Myocyte (in vitro differentiated cells): ENCODE results near the gene MEF2C. TPM values are rescaled to one million over a fixed set of nuclear protein-coding genes. Genes with fewer than 3 reads are reported as not detected.

Experiments
- DNase-seq: peaks from one replicate; pipeline ENCODE4 v3.0.0-alpha.2; 2012; ENCODE audit warnings: low read depth
- total RNA-seq: library from RNA; depleted of rRNA; stranded (reverse); fragments of >200 nt; gene quantifications from 2 replicates; pipeline ENCODE4 v1.2.3, GENCODE V29; 2014

The MEF2C gene
- total RNA-seq, 1 donor from 2014 or later = 364 TPM

- no peak for DNase-seq
Measured at GRCh38 chr5:88888848-88889188, 5.8 kb upstream of the MEF2C start.

- DNase-seq = no peak
Measured at GRCh38 chr5:88888291-88888690, 5.3 kb upstream of the MEF2C start.

- no peak for DNase-seq
Measured at GRCh38 chr5:88887342-88887741, 4.4 kb upstream of the MEF2C start.

DNA sequence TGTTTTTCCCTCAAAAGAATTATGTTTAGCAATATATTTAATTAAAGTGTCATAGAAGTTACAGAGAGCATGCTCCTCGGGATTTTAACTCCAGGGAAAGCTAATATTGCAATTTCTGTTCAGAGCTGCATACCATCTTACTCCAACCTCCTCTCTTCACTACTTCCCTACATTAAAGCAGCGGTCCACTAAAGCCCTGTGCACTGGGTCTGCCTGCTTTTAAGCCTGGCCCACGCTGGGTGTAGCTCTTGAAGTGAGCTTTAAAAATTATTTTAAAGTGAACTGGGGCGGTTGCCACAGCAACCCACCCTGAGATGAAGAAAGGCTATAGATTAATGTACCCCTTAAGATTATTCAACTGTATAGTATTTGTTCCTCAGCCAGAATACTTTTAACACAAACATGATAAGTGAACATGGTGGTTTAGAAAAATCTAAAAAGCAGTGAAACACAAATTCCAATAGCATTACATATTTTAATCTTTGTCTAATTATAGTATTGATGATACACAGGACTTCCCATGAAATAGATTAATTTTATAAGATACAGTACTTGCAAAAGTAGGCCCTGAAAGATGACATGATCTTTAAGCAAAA, 3.9 kb upstream of the MEF2C start:
- DNase-seq = no peak

GRCh38 chr5:88886252-88886651, 3.3 kb upstream of the MEF2C start:
- no peak for DNase-seq

- no peak for DNase-seq
Measured at GRCh38 chr5:88885002-88885401, 2.0 kb upstream of the MEF2C start.

GRCh38 chr5:88884608-88884877, 1.6 kb upstream of the MEF2C start:
- DNase-seq = no peak

DNA sequence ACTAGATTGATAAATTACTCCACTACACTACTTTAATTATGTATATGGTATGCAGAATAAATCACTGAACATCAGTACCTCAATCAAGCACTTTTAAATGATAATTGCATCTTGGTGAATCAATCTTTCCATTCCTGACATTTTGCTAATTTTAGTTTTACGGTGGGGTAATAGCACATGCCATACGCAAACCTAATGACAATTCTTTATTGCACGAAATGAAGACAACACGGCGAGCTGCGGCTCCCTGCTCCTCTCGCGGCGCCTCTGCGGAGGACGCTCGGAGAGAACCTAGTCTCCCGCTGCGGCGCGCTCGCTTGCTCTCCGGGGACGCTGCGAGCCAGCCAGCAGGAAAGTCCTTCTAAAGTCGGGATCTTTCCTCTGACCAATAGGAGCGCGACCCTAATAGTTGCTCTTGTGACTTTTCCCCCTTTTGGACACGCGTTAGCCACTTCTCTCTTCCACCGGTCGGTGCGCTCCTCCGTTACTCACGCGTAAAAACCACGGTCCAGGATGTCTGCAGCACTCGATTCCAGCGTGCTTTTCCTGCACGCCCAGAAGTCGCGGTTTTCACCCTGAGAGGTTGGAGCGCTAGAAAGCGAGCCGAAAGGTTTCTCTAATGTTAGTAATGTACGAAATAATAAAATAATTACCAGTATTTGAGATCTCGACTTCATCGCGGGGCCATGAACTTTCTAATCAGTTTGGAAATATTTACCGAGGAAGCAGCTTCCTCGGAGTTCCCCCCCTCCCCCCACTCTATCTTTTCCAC, 1.0 kb upstream of the MEF2C start:
- DNase-seq = peak; percentile 92

- DNase-seq = peak; percentile 38
Measured at GRCh38 chr5:88882276-88883038, 527 bp downstream of the MEF2C start.

GRCh38 chr5:88881571-88881971, 1.4 kb downstream of the MEF2C start:
- peak; percentile 38 for DNase-seq

GRCh38 chr5:88880201-88880600, 2.8 kb downstream of the MEF2C start:
- DNase-seq = no peak

GRCh38 chr5:88879724-88880123, 3.3 kb downstream of the MEF2C start:
- DNase-seq = no peak

DNA sequence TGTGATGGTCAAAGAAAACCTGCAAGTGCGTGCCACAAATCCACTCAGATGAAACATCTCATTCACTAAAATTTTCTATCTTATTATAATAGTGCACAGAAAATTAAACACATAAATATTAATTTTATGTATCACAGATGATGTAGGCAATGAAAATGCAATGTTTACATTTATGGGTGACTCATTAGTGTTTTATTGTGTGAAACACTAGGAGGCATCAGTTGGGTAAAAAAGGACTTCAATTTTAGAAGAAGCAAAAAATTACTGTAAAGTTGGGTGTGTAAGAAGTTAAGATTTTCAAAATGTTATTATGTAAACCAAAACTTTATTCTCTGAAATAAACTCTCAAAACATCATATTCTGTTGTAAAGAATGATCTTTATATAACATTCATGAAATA, 4.0 kb downstream of the MEF2C start:
- DNase-seq = no peak

DNA sequence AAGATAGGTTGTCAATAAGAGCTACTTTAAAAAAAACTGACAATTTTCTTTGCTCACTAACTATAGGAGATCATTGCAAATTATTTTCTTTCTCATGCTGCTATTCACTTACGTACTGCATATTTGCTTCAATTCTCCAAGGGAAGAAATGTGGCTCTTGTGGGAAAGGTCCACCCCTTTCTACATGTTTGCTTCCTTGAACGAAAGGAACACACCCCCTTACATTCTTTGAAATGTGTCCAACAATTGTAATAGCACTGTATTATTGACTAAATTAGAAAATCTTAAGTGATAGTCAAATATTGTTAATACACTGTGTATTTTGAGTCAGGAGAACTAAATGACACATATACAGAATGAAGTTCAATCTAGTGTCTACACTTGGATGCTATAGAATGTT, 5.2 kb downstream of the MEF2C start:
- DNase-seq = peak; percentile 25

- DNase-seq = no peak
Measured at GRCh38 chr5:88876714-88877113, 6.3 kb downstream of the MEF2C start.

DNA sequence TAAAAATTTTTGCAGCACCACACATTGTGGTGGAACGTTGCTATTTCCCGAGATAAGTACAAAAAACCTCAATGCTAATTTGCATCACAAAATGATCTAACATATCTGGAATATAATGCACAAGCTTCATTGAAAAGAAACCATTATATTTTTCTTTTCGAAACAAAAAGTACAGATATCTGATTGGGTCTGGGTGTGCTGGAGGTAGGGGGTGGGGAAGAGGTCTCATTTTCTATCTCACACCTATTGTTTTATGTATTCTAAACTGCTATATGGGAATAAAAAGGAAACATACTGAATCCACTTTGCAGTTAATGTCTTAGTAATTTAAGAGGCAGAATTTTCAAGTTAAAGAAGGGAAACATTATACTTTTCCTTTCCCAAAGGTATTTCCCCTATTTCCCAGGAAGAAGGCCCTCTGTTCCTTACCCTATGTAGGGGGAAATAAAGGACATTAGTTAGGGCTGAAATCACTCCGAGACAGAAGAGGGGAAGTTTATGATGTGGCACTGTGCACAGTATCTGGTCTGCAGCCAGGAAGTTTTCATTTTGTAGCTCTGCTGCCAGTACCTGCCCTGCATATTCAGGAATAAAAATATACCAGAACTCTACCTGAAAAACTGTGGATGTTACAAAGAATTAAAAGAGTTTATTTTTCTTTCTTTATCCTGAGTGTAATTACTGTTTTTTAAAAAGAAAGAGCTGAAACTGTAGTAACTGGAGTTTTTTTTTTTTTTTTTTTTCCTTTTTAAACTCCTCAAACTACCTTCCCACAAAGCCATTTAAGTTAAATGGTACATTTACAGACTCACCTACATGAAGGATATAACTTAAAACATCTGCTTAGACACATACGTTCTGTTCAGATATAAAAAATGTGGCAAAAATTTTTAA, 7.4 kb downstream of the MEF2C start:
- no peak for DNase-seq

DNA sequence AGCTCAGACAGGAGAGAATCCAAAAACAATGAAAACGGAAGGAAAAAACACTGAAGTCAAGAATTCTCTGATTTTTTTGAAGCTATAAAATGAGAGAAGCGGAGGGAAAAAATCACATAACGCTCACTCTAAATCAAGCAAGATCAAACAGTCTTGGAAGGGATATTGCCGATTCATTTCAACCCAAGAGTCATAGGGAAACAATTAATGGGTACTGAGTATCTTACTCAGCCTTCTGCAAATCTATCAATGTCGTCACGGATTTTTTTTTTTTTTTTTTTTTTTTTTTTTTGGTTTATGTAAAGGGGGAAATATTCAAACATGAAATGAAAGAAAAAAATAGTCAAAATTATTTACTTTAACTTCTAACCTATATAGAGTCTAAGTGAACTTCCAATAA, 9.5 kb downstream of the MEF2C start:
- DNase-seq = no peak

GRCh38 chr5:88872971-88873370, 10.0 kb downstream of the MEF2C start:
- DNase-seq = no peak

GRCh38 chr5:88870285-88870684, 12.7 kb downstream of the MEF2C start:
- DNase-seq = no peak

- DNase-seq = no peak
Measured at GRCh38 chr5:88868468-88869068, 14.4 kb downstream of the MEF2C start.

- DNase-seq = no peak
Measured at GRCh38 chr5:88867638-88868037, 15.3 kb downstream of the MEF2C start.
